Right lung (tissue), 5 donors: ENCODE results near the gene F10. TPM values are rescaled to one million over a fixed set of nuclear protein-coding genes. Genes with fewer than 3 reads are reported as not detected.
"Not testable (repeated sequence)": the region's sequence is repeated elsewhere in the genome, so short reads cannot be mapped to it uniquely, and the experiment has no call there.

Experiments used
- DNase-seq, 2 donors: peaks; one replicate each; pipeline ENCODE4 v3.0.0-alpha.2; 2013
- polyA plus RNA-seq, 5 donors: library from polyadenylated mRNA; unstranded; fragments of 120-200 nt; gene quantifications; one replicate each; pipeline versions ENCODE4 v1.2.1 to v1.2.3, GENCODE V29; 2013; ENCODE audit warnings: inconsistent platforms in 1 of 5, low replicate concordance in 1 of 5; ENCODE audit not compliant: insufficient read length in 5 of 5, insufficient read depth in 1 of 5

The F10 gene
- polyA plus RNA-seq, 5 donors, result 13.9 to 20.4 (median 14.5) TPM

GRCh38 chr13:113097651-113098050, 24.9 kb upstream of the F10 start:
- no peak for DNase-seq

- DNase-seq, result no peak
Observed at GRCh38 chr13:113098162-113098732, 24.4 kb upstream of the F10 start.

- no peak for DNase-seq
Observed at GRCh38 chr13:113099142-113099541, 23.5 kb upstream of the F10 start.

DNA sequence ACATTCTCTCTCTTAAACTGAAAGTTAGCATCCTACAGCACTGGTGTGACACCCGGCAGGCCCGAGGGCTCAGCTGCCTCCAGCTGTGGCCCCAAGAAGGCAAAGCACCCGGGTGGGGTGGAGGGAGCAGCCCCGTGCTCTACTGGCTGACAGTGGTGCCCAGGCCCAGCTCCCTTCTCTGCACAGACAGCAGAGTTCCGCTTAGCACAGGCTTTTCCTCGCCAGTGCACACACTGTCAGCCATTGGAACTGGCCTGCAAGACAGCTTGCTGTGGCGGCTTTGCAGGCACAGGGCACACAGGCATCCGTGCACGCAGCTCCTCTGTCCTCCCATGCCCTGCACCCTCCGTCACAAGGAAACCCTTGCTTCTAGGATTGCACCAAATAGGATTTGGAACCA, 20.3 kb upstream of the F10 start:
- DNase-seq, result not testable (repeated sequence)

GRCh38 chr13:113102727-113103126, 19.9 kb upstream of the F10 start:
- DNase-seq, result no peak

- DNase-seq, result no peak
Observed at GRCh38 chr13:113103646-113104045, 19.0 kb upstream of the F10 start.

DNA sequence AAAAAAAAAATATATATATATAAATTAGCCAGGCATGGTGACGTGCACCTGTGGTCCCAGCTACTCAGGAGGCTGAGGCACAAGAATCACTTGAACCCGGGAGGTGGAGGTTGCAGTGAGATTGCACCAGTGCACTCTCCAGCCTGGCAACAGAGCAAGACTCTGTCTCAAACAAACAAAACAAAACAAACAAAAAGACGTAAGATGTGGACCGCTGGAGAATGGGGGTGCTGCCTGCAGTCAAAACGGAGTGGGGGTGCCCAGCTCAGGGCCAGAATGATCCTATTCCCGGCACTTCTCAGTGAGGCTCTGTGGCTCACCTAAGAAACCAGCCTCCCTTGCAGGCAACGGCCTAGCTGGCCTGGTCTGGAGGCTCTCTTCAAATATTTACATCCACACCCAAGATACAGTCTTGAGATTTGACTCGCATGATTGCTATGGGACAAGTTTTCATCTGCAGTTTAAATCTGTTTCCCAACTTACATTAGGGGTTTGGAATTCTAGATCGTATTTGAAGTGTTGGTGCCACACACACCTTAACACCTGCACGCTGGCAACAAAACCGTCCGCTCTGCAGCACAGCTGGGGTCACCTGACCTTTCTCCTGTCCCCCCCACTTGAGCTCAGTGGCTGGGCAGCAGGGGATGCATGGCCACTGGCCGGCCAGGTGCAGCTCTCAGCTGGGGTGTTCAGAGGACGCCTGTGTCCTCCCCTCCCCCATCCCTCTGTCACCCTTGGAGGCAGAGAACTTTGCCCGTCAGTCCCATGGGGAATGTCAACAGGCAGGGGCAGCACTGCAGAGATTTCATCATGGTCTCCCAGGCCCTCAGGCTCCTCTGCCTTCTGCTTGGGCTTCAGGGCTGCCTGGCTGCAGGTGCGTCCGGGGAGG, 17.3 kb upstream of the F10 start, which contains the start of gene F7:
Gene F7 (plus strand): TSS at position 760 of the 889 bp plus-strand sequence. CDS start 51 bp downstream, at position 811.
- no peak for DNase-seq

DNA sequence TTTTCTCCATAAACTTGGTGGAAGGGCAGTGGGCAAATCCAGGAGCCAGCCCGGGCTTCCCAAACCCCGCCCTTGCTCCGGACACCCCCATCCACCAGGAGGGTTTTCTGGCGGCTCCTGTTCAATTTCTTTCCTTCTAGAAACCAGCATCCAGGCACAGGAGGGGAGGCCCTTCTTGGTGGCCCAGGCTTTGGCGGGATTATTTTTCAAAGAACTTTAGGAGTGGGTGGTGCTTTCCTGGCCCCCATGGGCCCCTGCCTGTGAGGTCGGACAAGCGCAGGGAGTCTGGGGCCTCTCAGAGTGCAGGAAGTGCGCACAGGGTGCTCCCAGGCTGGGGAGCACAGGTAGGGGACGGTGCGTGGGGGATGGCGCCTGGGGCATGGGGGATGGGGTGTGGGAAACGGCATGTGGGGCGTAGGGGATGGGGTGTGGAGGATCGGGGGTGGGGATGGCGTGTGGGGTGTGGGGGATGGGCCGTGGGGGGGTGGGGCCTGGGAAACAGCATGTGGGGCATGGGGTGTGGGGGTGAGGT, 16.6 kb upstream of the F10 start:
- no peak for DNase-seq

GRCh38 chr13:113106711-113107351, 15.8 kb upstream of the F10 start:
- no peak for DNase-seq

DNA sequence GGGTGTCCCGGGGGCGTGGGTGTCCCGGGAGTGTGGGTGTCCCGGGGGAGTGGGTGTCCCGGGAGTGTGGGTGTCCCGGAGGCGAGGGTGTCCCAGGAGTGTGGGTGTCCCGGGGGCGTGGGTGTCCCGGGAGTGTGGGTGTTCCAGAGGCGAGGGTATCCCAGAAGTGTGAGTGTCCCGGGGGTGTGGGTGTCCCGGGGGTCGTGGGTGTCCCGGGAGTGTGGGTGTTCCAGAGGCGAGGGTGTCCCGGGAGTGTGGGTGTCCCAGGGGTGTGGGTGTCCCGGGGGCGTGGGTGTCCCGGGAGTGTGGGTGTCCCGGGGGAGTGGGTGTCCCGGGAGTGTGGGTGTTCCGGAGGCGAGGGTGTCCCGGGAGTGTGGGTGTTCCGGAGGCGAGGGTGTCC, 14.1 kb upstream of the F10 start:
- not testable (repeated sequence) for DNase-seq

DNA sequence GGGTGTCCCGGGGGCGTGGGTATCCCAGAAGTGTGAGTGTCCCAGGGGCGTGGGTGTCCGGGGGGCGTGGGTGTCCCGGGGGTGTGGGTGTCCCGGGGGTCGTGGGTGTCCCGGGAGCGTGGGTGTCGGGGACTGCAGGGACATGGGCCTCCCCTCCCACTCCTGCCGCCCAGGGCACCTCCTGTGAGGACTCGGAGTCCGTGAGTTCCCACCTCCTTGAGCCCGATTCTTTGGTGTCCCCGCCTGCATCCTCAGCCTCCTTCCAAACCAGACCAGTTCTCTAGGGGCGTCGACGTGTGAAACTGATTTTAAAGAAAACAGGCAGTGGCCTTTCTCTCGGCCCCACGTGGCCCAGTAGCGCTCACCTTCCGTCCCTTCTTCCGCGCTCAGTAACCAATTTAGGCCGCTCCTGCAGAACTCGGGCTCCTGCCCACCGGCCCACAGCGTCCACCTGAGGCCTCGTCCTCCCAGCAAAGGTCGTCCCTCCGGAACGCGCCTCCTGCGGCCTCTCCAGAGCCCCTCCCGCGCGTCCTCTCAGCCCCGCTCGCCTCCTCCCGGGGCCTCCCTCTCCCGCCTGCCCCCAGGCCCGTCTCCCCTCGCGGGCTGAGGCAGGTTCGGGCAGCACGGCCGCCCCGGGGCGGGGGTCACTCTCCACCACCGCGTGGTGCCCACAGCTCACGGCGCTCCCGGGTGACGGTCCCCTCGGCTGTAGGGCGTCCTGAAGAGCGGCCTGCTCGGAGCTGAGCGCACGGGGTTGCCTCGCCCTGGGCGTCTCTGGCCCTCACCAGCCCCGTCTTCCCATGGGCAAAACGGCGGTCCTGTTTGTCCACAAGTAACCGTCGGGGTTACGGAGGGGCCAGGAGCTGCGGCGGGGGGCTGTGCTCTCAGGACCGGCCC, 13.2 kb upstream of the F10 start:
- DNase-seq, result no peak

DNA sequence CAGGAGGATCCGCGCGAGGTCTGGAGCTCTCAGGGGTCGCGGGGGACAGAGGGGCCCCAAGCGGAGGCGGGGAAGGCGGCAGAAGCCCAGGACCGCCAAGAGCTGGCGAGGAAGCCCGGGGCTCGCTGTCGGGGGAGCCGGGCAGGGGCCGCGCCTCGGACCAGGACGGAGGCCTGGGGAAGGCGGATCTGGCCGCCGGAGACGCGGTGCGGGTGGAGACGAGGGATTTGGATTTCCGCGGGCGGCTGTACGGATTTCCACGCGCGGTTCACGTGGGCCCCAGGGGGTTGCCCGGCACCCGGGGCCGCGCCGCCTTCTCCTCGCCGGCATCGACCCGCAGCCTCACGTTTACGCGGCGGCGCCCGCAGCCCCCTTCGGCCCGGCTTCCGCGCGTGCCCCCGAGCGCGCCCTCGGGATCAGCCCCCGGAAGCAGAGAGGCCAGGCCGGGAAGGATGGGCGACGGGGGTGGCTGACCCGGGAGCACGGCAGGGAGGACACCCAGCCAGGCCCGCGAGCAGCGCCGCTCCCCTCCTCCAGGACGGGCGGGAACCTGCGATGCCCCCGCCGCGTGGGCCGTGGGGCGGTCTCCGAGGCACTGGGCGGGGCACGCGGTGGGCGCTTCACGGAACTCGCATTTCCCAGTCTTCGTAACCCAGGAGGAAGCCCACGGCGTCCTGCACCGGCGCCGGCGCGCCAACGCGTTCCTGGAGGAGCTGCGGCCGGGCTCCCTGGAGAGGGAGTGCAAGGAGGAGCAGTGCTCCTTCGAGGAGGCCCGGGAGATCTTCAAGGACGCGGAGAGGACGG, 12.3 kb upstream of the F10 start:
- no peak for DNase-seq

- DNase-seq, result no peak
Observed at GRCh38 chr13:113110852-113111315, 11.7 kb upstream of the F10 start.

DNA sequence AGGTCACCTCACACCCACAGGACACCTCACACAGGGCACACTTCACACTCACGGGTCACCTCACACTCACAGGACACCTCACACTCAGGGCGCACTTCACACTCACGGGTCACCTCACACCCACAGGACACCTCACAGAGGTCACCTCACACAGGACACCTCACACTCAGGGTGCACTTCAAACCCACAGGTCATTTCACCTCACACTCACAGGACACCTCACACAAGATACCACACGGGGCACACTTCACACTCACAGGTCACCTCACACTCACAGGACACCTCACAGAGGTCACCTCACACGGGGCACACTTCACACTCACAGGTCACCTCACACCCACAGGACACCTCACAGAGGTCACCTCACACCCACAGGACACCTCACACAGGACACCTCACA, 10.8 kb upstream of the F10 start:
- DNase-seq, result not testable (repeated sequence)

GRCh38 chr13:113112475-113112874, 10.1 kb upstream of the F10 start:
- not testable (repeated sequence) for DNase-seq

DNA sequence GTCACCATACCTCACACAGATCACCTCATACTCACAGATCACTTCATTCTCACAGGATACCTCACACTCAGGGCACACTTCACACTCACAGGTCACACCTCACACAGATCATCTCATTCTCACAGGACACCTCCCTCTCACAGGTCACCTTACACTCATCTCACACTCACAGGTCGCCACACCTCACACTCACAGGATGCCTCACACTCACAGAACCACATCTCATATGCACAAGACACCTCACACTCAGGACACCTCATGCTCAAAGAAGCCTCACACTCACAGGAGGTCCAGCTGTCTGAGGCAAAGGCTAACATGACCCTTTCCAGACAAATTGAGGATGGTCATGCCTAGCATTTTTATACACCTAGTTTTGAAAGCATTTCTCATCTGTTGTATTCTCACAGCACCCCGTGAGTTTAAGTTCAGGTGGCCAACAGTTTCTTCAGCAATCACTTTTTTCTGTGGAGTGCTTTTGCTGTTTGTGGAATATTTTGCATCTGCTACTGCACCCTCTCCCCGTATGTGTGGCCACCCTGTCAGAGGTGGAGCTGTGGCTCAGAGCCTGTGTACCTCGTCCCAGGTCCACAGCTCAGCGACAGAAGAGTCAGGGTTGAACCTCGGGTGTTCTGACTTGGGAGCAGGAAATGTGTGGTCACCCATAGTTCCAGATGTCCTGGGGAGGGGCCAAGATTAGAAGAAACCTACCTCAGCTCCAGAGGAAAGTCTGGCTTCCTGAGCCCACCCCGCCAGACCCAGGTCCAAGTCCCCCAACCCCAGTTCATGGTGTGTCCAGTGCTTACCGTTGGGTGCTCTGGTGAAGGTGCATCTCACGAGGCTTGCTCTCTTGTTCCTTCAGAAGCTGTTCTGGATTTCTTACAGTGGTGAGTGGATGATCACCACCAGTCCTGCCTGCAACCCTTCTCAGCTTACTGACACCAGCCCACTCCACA, 9.4 kb upstream of the F10 start:
- DNase-seq, result no peak

DNA sequence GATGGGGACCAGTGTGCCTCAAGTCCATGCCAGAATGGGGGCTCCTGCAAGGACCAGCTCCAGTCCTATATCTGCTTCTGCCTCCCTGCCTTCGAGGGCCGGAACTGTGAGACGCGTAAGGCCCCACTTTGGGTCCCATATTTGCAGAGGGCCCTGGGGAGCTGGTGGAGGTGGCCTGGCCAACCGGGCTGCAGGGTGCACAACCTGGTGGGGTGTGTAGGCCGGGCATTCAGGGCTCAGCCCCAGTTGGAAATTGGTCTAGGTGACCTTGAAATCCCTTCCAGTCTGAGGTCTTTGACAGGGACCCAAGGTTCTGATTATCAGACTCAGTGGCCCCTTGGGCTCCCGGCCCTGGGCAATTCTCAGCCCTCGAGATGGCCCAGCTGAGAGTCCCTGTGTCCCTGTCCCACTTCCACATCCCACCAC, 8.7 kb upstream of the F10 start:
- no peak for DNase-seq

GRCh38 chr13:113114511-113115362, 7.9 kb upstream of the F10 start:
- DNase-seq, result no peak
